ENCODE results near the gene MAPKAPK5.
"Not testable (repeated sequence)": the region's sequence is repeated elsewhere in the genome, so short reads cannot be mapped to it uniquely, and the experiment has no call there.

DNA sequence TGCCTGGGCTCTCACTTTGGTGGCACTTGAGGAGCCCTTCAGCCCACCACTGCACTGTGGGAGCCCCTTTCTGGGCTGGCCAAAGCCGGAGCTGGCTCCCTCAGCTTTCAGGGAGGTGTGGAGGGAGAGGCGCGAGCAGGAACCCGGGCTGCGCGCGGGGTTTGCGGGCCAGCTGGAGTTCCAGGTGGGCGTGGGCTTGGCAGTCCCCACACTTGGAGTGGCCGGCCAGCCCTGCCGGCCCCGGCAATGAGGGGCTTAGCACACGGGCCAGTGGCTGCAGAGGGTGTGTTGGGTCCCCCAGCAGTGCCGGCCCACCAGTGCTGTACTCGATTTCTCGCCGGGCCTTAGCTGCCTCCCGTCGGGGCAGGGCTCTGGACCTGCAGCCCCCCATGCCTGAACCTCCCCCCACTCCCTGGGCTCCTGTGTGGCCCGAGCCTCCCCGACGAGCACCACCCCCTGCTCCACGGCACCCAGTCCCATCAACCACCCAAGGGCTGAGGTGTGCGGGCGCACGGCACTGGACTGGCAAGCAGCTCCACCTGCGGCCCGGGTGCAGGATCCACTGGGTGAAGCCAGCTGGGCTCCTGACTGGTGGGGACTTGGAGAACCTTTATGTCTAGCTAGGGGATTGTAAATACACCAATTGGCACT, 6.4 kb upstream of the MAPKAPK5 start:
- TF ChIP-seq, protein P1, sequence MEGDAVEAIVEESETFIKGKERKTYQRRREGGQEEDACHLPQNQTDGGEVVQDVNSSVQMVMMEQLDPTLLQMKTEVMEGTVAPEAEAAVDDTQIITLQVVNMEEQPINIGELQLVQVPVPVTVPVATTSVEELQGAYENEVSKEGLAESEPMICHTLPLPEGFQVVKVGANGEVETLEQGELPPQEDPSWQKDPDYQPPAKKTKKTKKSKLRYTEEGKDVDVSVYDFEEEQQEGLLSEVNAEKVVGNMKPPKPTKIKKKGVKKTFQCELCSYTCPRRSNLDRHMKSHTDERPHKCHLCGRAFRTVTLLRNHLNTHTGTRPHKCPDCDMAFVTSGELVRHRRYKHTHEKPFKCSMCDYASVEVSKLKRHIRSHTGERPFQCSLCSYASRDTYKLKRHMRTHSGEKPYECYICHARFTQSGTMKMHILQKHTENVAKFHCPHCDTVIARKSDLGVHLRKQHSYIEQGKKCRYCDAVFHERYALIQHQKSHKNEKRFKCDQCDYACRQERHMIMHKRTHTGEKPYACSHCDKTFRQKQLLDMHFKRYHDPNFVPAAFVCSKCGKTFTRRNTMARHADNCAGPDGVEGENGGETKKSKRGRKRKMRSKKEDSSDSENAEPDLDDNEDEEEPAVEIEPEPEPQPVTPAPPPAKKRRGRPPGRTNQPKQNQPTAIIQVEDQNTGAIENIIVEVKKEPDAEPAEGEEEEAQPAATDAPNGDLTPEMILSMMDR (IDR thresholded peaks at IDR 0.05): not testable (repeated sequence)
- not testable (repeated sequence) for TF ChIP-seq EZH2, EZH2phosphoT487 (IDR thresholded peaks at IDR 0.05)

All from neural progenitor cell (in vitro differentiated cells).